ENCODE data around the gene ZFPL1. TPM values are rescaled to one million over a fixed set of nuclear protein-coding genes. Genes with fewer than 3 reads are reported as not detected.
A peak's percentile ranks its signal among the peaks of the same experiment; 100 is the strongest.

Gene ZFPL1
- polyA plus RNA-seq, 1 experiment = 30.9 TPM

DNA sequence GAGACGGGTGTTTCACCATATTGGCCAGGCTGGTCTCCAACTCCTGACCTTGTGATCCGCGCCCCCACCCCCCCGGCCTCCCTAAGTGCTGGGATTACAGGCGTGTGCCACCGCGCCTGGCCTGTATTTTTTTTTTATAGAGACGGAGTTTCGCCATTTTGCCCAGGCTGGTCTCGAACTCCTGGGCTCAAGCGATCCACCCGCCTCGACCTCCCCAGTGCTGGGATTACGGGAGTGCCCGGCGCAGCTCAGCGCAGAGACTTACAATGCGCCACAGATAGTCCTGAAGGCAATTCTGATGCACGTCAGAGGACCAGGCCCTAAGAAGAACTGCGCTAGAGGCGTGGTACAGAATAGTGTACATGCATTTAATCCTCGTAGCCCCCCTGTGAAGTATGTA, 11.4 kb downstream of the ZFPL1 start:
- Histone ChIP-seq H3K27me3 (ENCODE audit: control insufficient read depth, insufficient read depth, low read length) (no peaks in the 10 kb centered on the region), H3K27ac (ENCODE audit: low read depth, low read length) (no peak overlapping the region), H3K9me3 (ENCODE audit: control insufficient read depth, insufficient read depth, low read length) (no peaks in the 10 kb centered on the region), H3K4me3 (ENCODE audit: low read depth, low read length) (peak overlapping the region; percentile 77)
- DNase-seq (ENCODE audit: low read depth, low spot score) = no peak
- ChIA-PET CTCF (interaction anchor here (0.7 to 2.0 kb wide), 2 partner anchors 15 to 22 kb away, joined by 3 to 5 read pairs; partner anchors contain the start of gene ZNHIT2), POLR2A (interaction anchor here (2.6 kb wide), 1 partner anchor 15 kb away, joined by 9 read pairs; no protein-coding TSS in a partner anchor)
- TF ChIP-seq CTCF (IDR thresholded peaks at IDR 0.05; ENCODE audit: low read depth, low read length) = no peak

- TF ChIP-seq CTCF (IDR thresholded peaks at IDR 0.05; ENCODE audit: low read depth, low read length) = no peak
- H3K9me3 ChIP-seq (ENCODE audit: control insufficient read depth, insufficient read depth, low read length) = no peaks in the 10 kb centered on the region
- ChIA-PET CTCF (interaction anchor here (1.6 kb wide), 1 partner anchor 17 kb away, joined by 4 read pairs; no protein-coding TSS in a partner anchor), POLR2A (interaction anchor here (0.9 to 2.6 kb wide), 3 partner anchors 15 to 26 kb away, joined by 3 to 9 read pairs (median 5); partner anchors contain the start of genes FAU and MRPL49)
- H3K4me3 ChIP-seq (ENCODE audit: low read depth, low read length) = peak within 1 kb of the TSS; percentile 77
- H3K27me3 ChIP-seq (ENCODE audit: control insufficient read depth, insufficient read depth, low read length) = no peaks in the 10 kb centered on the region
- peak; percentile 74 for DNase-seq (ENCODE audit: low read depth, low spot score)
- peak within 1 kb of the TSS; percentile 75 for H3K27ac ChIP-seq (ENCODE audit: low read depth, low read length)
These were observed 12.2 kb downstream of the ZFPL1 start, which contains the start of gene VPS51 for GRCh38 chr11:65095974-65096806. Gene VPS51, plus strand, starts transcription at chr11:65096214. Its CDS starts 37 bp downstream, at chr11:65096251.

GRCh38 chr11:65096926-65097325, 12.9 kb downstream of the ZFPL1 start:
- no peak for TF ChIP-seq CTCF (IDR thresholded peaks at IDR 0.05; ENCODE audit: low read depth, low read length)
- Histone ChIP-seq H3K9me3 (ENCODE audit: control insufficient read depth, insufficient read depth, low read length) (no peaks in the 10 kb centered on the region), H3K27me3 (ENCODE audit: control insufficient read depth, insufficient read depth, low read length) (no peaks in the 10 kb centered on the region), H3K27ac (ENCODE audit: low read depth, low read length) (no peak overlapping the region), H3K4me3 (ENCODE audit: low read depth, low read length) (peak overlapping the region; percentile 77)
- POLR2A ChIA-PET = interaction anchor here (0.9 to 2.6 kb wide), 3 partner anchors 14 to 25 kb away, joined by 3 to 9 read pairs (median 5); partner anchors contain the start of genes FAU and MRPL49
- CTCF ChIA-PET = interaction anchor here (1.6 kb wide), 1 partner anchor 16 kb away, joined by 4 read pairs; no protein-coding TSS in a partner anchor
- DNase-seq (ENCODE audit: low read depth, low spot score) = no peak

GRCh38 chr11:65100674-65101350, 16.8 kb downstream of the ZFPL1 start:
- CTCF ChIA-PET = interaction anchor here (2.5 to 3.0 kb wide), 2 partner anchors 9 to 10 kb away, joined by 15 to 48 read pairs; partner anchors contain the start of gene TM7SF2
- TF ChIP-seq CTCF (IDR thresholded peaks at IDR 0.05; ENCODE audit: low read depth, low read length) = 0 out of 2 replicates have a peak, but pooled peaks have one; percentile 2
- POLR2A ChIA-PET = no interaction called here
- H3K27me3 ChIP-seq (ENCODE audit: control insufficient read depth, insufficient read depth, low read length) = no peaks in the 10 kb centered on the region
- no peak overlapping the region for H3K27ac ChIP-seq (ENCODE audit: low read depth, low read length)
- H3K9me3 ChIP-seq (ENCODE audit: control insufficient read depth, insufficient read depth, low read length) = no peaks in the 10 kb centered on the region
- H3K4me3 ChIP-seq (ENCODE audit: low read depth, low read length) = no peak overlapping the region
- no peak for DNase-seq (ENCODE audit: low read depth, low spot score)

Data from AG04450 (cell line).